ENCODE results near the gene TMEM229A.

- TF ChIP-seq ZNF263 (CRISPR knock-in tag; IDR thresholded peaks at IDR 0.05; ENCODE audit: low read depth): no peak
- TF ChIP-seq OVOL2 (CRISPR knock-in tag; IDR thresholded peaks at IDR 0.05; ENCODE audit: borderline replicate concordance): no peak
- no peak for TF ChIP-seq CTCF (IDR thresholded peaks at IDR 0.05)
- no peak for TF ChIP-seq E2F4 (CRISPR knock-in tag; IDR thresholded peaks at IDR 0.05; ENCODE audit: borderline replicate concordance, low read depth)
- no peak for TF ChIP-seq ZNF317 (CRISPR knock-in tag; IDR thresholded peaks at IDR 0.05; ENCODE audit: borderline replicate concordance, low read depth)
- no peak for TF ChIP-seq KAT7 (CRISPR knock-in tag; IDR thresholded peaks at IDR 0.05; ENCODE audit: borderline replicate concordance)
Observed at GRCh38 chr7:124020060-124020459, 12.8 kb downstream of the TMEM229A start.

Measured in WTC11 (cell line).